RPMI8226 (cell line): Measurements from ENCODE around the gene TIMM21.
A peak's percentile ranks its signal among the peaks of the same experiment; 100 is the strongest.

Experiments used
- DNase-seq: peaks from one replicate; pipeline ENCODE4 v3.0.0-alpha.2; 2015

Gene TIMM21

DNA sequence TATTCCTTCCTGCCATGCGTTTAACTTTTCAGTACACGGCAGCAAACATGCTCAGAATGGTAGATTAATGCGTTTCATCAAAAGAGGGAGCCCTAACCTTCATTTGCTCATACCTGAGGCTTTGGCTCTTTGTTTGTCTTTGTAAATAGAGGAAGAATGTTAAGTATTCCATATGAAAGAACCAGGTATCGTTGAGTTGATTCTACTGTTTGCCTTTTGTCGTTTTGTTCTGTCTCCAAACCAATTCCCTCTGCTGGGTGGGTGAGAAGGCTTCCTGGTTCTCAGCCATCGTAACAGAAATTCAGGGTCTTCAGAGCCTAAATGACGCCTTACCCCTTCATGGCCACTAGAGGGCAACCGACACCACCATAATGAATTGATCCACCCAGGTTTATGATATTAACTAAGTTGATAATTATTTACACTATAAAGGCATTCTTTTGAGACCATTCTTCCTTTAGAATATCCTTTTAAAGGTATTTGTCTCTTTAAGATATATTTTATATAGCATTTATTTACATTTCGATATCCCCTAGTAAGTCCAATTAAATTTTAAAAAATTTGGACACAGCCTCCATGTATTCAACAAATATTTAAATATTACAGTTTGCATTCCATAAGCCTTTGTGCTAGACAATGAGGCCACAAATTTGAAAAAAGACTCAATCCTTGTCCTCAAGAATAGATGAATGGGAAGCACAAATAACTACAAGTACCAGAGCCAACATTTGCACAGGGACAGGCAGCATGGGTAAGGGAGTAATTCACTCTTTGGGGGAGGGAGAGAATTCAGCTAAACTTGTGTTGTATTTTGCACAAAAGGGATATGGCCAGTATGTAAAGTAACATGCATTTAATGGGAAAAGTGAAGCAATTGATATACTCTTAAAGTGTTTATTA, 48.1 kb downstream of the TIMM21 start:
- DNase-seq = peak; percentile 73

DNA sequence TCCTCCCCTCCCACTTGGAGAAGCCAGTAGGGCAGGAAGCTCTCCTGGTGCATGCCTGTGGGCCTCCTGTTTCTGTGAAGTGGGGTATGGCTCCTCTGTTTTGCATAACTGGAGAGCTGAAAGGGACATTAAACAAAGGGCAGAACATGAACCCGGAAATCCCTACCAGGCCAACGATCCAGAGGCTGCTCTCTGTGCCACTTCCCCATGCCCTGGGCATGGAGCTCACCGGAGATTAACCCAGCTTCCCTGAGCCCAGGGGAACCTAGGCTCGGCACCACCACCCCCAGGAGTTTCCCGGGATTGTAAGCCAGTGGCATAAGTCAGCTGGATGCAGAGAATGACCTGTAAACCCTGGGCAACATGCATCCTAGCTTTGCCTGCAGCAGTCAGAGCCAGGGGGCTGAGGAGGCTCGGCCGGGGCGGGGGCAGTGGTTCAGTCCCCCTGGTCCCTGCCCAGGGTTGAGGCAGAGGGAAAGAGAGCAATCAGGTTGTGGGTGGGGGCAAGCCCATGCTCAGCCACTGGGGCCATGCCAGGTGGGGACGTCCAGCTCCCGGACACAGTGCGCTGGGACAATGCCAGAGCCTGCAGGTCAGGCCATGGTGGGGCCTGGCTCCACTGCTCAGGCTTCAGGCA, 49.5 kb downstream of the TIMM21 start:
- DNase-seq = no peak

DNA sequence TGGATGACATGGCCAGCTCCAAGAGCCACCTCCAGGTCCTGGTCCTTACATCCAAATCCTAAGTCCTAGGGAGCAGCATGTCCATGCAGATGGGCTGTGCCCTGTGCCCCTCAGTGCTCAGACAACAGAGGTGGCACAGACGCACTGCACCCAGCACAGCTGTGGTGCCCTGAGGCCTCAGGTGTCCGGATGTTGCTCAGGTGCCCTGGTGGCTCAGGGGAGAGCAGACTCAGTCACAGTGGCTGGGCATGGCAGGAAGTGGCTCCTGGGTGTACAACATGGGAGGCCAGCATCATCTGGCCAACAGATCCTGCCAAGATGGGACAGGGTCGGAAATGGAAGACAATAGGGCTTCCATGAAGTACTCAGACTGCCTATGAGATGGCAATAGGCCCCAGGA, 50.1 kb downstream of the TIMM21 start:
- peak; percentile 34 for DNase-seq

DNA sequence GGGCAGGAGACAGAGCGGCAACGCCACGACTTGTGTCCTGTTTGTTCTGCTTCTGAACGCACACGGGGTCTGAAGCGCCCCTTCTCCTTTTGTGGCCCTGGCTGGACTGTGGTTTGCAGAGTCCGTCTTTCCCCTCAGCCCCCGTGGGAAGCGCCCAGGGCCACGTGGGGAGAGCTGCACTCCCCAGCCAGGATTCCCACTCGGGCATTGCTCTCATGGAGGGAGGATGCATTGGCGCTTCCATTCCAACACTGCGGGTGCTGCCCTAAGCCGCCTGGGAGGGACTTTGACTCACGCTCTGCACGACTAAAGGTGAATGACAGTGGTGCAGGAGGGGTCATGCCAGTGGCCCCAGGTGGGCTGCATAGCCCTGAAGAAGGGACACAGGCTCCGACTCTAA, 52.5 kb downstream of the TIMM21 start:
- no peak for DNase-seq

DNA sequence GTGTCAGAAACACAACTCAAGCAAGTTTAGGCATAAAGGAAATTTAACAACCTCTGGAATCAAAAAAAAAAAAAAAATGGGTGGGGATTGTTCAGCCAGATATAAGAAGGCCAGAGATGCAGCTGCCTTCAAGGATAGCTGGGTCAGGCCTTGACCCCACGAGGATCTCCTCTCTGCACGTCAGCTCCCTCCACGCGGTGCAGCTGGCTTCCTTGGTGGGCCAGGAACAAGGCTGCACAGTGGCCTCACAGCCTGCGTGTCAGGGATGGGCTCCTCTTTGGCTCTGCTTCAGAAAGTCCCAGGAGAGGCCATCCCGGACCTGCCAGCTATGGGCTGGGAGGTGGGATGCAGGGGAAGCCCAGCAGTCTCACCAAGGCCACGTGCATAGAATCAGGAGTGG, 55.5 kb downstream of the TIMM21 start:
- DNase-seq = no peak

DNA sequence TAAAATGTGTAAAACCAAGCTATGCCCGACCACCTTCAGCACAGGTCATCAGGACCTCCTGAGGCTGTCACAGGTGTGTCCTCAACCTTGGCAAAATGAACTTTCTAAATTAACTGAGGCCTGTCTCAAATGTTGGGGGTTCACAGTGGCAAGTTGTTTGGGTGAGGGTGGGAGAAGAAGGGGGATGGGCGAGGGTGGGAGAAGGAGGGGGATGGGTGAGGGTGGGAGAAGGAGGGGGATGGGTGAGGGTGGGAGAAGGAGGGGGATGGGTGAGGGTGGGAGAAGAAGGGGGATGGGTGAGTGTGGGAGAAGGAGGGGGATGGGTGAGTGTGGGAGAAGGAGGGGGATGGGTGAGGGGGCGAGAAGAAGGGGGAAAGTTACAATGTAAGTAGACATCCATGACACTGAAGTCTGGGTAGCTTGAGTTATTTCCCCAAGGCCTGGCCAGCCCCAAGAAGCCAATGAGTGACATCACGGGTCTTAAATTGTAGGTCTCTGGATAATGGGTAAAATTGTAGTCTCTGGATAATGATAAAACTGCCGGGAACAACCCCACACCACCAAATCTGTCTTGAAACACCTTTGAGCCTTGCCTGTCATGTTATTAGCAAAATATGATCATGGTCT, 56.3 kb downstream of the TIMM21 start:
- no peak for DNase-seq
